Osteoblast (primary cell): Measurements from ENCODE around the gene SLC38A10. TPM values are rescaled to one million over a fixed set of nuclear protein-coding genes. Genes with fewer than 3 reads are reported as not detected.

Experiments used
- DNase-seq: peaks from one replicate; pipeline ENCODE4 v3.0.0; 2011; ENCODE audit warnings: low spot score, mixed read lengths; ENCODE audit not compliant: insufficient read length; ENCODE audit errors: missing footprints
- H2AFZ ChIP-seq: 2 replicates; pipeline ENCODE4 v1.6.0; 2011; ENCODE audit warnings: mild to moderate bottlenecking, low read length
- H3K27ac ChIP-seq: 2 replicates; pipeline ENCODE4 v1.5.1; 2011; ENCODE audit warnings: mild to moderate bottlenecking, low read depth, low read length, moderate library complexity
- H3K27me3 ChIP-seq: 2 replicates; pipeline ENCODE4 v1.6.0; 2012; ENCODE audit warnings: mild to moderate bottlenecking, control low read depth, inconsistent platforms, low read length, moderate library complexity; ENCODE audit not compliant: insufficient read depth
- H3K36me3 ChIP-seq: 2 replicates; pipeline ENCODE4 v1.5.1; 2011; ENCODE audit warnings: mild to moderate bottlenecking, low read length, control low read depth, moderate library complexity; ENCODE audit not compliant: insufficient read depth
- H3K4me1 ChIP-seq: 2 replicates; pipeline ENCODE4 v1.5.1; 2011; ENCODE audit warnings: mild to moderate bottlenecking, low read length, control low read depth, moderate library complexity; ENCODE audit not compliant: insufficient read depth
- H3K4me2 ChIP-seq: 2 replicates; pipeline ENCODE4 v1.6.0; 2011; ENCODE audit warnings: mild to moderate bottlenecking, low read length; ENCODE audit not compliant: insufficient read depth
- H3K4me3 ChIP-seq: fragments of 200-600 bp; sonication (generic); 3 replicates; pipeline ENCODE4 v1.5.1; 2012; ENCODE audit warnings: mild to moderate bottlenecking, low read length, inconsistent platforms; ENCODE audit not compliant: insufficient read depth
- H3K79me2 ChIP-seq: 2 replicates; pipeline ENCODE4 v1.6.0; 2012; ENCODE audit warnings: mild to moderate bottlenecking, low read length, control low read depth, inconsistent platforms; ENCODE audit not compliant: insufficient read depth
- H3K9me3 ChIP-seq: 2 replicates; pipeline ENCODE4 v1.5.1; 2011; ENCODE audit warnings: low read depth, low read length, control low read depth
- H4K20me1 ChIP-seq: 2 replicates; pipeline ENCODE4 v1.6.0; 2012; ENCODE audit warnings: mild to moderate bottlenecking, low read length, control low read depth; ENCODE audit not compliant: insufficient read depth
- total RNA-seq: library from RNA; depleted of rRNA; stranded (reverse); fragments of >200 nt; gene quantifications from 2 replicates; pipeline ENCODE4 v1.2.3, GENCODE V29; 2012
- TF ChIP-seq, protein P1 (sequence below): IDR thresholded peaks from 2 replicates; pipeline ENCODE4 v1.5.1; 2011; ENCODE audit warnings: mild to moderate bottlenecking, low read depth, low read length, moderate library complexity; ENCODE audit errors: extremely low read depth

The SLC38A10 gene
- total RNA-seq, 1 donor: 92.6 TPM

DNA sequence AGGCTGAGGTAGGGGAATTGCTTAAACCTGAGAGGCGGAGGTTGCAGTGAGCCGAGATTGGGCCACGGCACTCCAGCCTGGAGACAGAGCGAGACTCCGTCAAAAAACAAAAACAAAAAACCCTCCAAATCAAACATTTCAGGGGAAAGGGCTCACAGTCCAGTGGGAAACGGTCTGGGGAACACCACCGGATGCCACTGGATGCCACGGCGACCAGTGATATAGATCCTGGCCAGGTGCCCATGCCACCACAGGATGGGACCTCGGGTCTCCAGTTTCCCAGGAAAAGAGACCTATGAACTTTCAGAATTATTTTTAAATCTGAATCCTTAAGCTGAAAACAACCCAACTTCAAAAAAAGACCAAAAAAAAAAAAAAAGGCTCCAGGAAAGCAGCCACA is 84.6 kb downstream of the SLC38A10 start:
- H4K20me1 ChIP-seq: peaks cover 4% of the 10 kb centered on the region
- H3K27ac ChIP-seq: peak overlapping the region; percentile 56
- peak overlapping the region; percentile 47 for H3K4me3 ChIP-seq
- peaks cover 10% of the 10 kb centered on the region for H3K4me1 ChIP-seq
- H3K27me3 ChIP-seq: no peaks in the 10 kb centered on the region
- H3K9me3 ChIP-seq: no peaks in the 10 kb centered on the region
- no peaks in the 10 kb centered on the region for H3K36me3 ChIP-seq
- H2AFZ ChIP-seq: peak overlapping the region; percentile 85
- TF ChIP-seq, protein P1, sequence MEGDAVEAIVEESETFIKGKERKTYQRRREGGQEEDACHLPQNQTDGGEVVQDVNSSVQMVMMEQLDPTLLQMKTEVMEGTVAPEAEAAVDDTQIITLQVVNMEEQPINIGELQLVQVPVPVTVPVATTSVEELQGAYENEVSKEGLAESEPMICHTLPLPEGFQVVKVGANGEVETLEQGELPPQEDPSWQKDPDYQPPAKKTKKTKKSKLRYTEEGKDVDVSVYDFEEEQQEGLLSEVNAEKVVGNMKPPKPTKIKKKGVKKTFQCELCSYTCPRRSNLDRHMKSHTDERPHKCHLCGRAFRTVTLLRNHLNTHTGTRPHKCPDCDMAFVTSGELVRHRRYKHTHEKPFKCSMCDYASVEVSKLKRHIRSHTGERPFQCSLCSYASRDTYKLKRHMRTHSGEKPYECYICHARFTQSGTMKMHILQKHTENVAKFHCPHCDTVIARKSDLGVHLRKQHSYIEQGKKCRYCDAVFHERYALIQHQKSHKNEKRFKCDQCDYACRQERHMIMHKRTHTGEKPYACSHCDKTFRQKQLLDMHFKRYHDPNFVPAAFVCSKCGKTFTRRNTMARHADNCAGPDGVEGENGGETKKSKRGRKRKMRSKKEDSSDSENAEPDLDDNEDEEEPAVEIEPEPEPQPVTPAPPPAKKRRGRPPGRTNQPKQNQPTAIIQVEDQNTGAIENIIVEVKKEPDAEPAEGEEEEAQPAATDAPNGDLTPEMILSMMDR: no peak
- H3K79me2 ChIP-seq: no peaks in the 10 kb centered on the region
- peak overlapping the region; percentile 73 for H3K4me2 ChIP-seq
- DNase-seq: peak; percentile 80

GRCh38 chr17:81209141-81209540 is 86.0 kb downstream of the SLC38A10 start:
- Histone ChIP-seq H3K4me3 (no peak overlapping the region), H3K79me2 (no peaks in the 10 kb centered on the region), H3K27me3 (no peaks in the 10 kb centered on the region), H2AFZ (no peak overlapping the region), H3K4me1 (peaks cover 10% of the 10 kb centered on the region), H3K9me3 (no peaks in the 10 kb centered on the region), H3K36me3 (no peaks in the 10 kb centered on the region), H4K20me1 (peaks cover 4% of the 10 kb centered on the region), H3K27ac (no peak overlapping the region), H3K4me2 (no peak overlapping the region)
- TF ChIP-seq, protein P1: no peak
- peak; percentile 46 for DNase-seq

DNA sequence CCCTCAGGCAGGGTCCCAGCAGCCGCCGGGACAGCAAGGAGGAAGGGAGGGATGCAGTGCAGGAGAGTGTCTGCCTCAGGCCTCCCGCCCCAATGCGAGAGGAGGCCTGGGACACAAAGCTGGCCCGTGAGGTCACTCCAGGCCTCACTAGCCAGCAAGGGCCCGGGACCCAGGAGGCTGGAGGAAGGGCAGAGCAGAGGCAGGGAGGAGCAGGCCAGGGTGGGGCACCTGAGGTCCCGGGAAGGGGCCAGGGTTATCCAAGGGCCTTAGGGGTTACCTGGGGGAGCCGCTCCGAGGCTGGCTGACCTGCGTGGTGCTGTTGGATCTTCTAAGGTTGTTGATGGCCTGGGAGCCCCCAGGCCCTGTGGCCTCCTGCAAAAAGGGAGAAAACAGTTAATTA is 86.5 kb downstream of the SLC38A10 start:
- Histone ChIP-seq H3K4me2 (no peak overlapping the region), H3K27ac (no peak overlapping the region), H3K36me3 (no peaks in the 10 kb centered on the region), H3K4me3 (no peak overlapping the region), H3K9me3 (no peaks in the 10 kb centered on the region), H3K4me1 (peaks cover 10% of the 10 kb centered on the region), H2AFZ (no peak overlapping the region), H4K20me1 (peaks cover 4% of the 10 kb centered on the region), H3K79me2 (no peaks in the 10 kb centered on the region), H3K27me3 (no peaks in the 10 kb centered on the region)
- TF ChIP-seq, protein P1: no peak
- DNase-seq: peak; percentile 77

DNA sequence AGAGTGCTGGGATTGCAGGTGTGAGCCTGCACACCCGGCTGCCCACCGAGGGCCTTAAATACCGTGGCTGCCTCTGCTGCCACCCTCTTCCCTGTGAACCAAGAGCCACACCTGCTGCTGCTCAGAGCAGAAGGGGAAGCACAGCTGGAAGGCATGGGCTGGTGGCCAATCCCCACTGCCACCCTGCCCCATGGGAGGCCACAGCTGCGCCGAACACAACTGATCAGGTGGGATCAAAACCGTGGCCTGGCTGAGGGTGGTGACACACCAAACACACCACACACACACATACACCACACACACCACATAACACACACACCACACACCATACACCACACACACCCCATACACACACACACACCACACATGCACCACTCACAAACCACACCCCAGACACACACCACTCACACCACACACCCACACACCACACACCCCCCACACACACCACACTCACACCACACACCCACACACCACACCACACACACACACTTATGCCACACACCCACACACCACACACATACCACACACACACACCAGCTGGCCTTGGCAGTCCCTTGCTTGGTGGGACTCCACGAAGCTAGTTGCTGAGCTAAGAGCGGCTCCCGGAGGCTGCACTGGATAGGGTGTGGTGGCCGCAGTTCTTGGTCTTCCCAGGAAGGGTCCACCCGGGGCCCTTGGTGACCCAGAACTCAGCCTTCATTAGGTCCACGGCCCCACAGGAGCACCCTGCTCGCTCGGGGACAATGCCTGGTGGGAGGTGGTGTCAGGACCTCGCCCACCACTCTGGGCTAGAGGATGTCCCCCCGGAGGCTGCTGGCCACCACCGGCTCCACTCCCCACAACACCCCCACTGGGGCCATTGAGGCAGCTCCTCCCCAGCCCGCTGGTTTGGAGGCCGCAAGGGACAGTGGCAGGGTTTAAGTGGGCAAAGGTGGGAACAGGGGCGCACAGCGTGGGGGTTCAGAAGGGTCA is 87.2 kb downstream of the SLC38A10 start:
- no peaks in the 10 kb centered on the region for H3K9me3 ChIP-seq
- H3K27me3 ChIP-seq: no peaks in the 10 kb centered on the region
- H3K4me3 ChIP-seq: no peak overlapping the region
- peak; percentile 55 for DNase-seq
- no peak overlapping the region for H3K27ac ChIP-seq
- peaks cover 10% of the 10 kb centered on the region for H3K4me1 ChIP-seq
- H3K79me2 ChIP-seq: no peaks in the 10 kb centered on the region
- TF ChIP-seq, protein P1: no peak
- H3K4me2 ChIP-seq: no peak overlapping the region
- no peaks in the 10 kb centered on the region for H3K36me3 ChIP-seq
- peaks cover 4% of the 10 kb centered on the region for H4K20me1 ChIP-seq
- no peak overlapping the region for H2AFZ ChIP-seq
